Tibial nerve (tissue), 4 donors: ENCODE results near the gene HSH2D. TPM values are rescaled to one million over a fixed set of nuclear protein-coding genes. Genes with fewer than 3 reads are reported as not detected.
"Not testable (repeated sequence)": the region's sequence is repeated elsewhere in the genome, so short reads cannot be mapped to it uniquely, and the experiment has no call there.

ENCODE experiments used
- DNase-seq, 2 donors: peaks; one replicate each; pipeline ENCODE4 v3.0.0-alpha.2; 2019; ENCODE audit warnings: low spot score in 2 of 2
- H3K27ac ChIP-seq, 4 donors: fragments of 200-600 bp; sonication (generic) in 3 of 4; one replicate each; pipeline ENCODE4 v1.5.1; 2017 to 2019; ENCODE audit warnings: mild to moderate bottlenecking in 1 of 4
- H3K27me3 ChIP-seq, 2 donors: fragments of 200-600 bp; sonication (generic) in 1 of 2; one replicate each; pipeline versions ENCODE4 v1.5.1 to v1.6.0; 2017 to 2019
- H3K36me3 ChIP-seq, 3 donors: fragments of 200-600 bp; sonication (generic); one replicate each; pipeline ENCODE4 v1.5.1; 2018 to 2019
- H3K4me1 ChIP-seq, 4 donors: fragments of 200-600 bp; sonication (generic) in 3 of 4; one replicate each; pipeline ENCODE4 v1.5.1; 2017 to 2019
- H3K4me3 ChIP-seq, 4 donors: fragments of 200-600 bp; sonication (generic) in 3 of 4; one replicate each; pipeline ENCODE4 v1.5.1; 2017 to 2019; ENCODE audit warnings: mild to moderate bottlenecking in 1 of 4, moderate library complexity in 1 of 4
- H3K9me3 ChIP-seq, 4 donors: fragments of 200-600 bp; sonication (generic) in 3 of 4; one replicate each; pipeline ENCODE4 v1.5.1; 2017 to 2019
- EP300 ChIP-seq, 2 donors: sonication (generic); formaldehyde crosslinking; IDR thresholded peaks; one replicate each; pipeline ENCODE4 v1.6.1; 2017; ENCODE audit warnings: antibody characterized with exemption in 2 of 2, mild to moderate bottlenecking in 1 of 2
- POLR2A ChIP-seq, 2 donors: fragments of 450-650 bp; IDR thresholded peaks; one replicate each; pipeline ENCODE4 v1.6.1; 2017; ENCODE audit warnings: antibody characterized with exemption in 2 of 2, mild to moderate bottlenecking in 2 of 2, moderate library complexity in 2 of 2
- WGBS, 2 donors: methylation state at CpG; one replicate each; pipeline ENCODE4 v1.1.5; 2018; 5-methylcytosine and 5-hydroxymethylcytosine counted together
- total RNA-seq, 4 donors: library from RNA; depleted of rRNA; stranded (reverse); fragments of >200 nt; gene quantifications; one replicate each; pipeline ENCODE4 v1.1.0, GENCODE V29; 2016
- TF ChIP-seq, protein P1 (sequence below), 5 experiments: fragments of 200-600 bp in 3 of 5; fragments of 450-650 bp in 2 of 5; sonication (generic) in 3 of 5; IDR thresholded peaks; one replicate each; pipeline ENCODE4 v1.5.1; 2016 to 2019; ENCODE audit warnings: antibody characterized with exemption in 5 of 5, mild to moderate bottlenecking in 3 of 5, moderate library complexity in 2 of 5

HSH2D gene
- total RNA-seq, 4 donors from 2014 or later: 0.22 TPM; not detected in 3

DNA sequence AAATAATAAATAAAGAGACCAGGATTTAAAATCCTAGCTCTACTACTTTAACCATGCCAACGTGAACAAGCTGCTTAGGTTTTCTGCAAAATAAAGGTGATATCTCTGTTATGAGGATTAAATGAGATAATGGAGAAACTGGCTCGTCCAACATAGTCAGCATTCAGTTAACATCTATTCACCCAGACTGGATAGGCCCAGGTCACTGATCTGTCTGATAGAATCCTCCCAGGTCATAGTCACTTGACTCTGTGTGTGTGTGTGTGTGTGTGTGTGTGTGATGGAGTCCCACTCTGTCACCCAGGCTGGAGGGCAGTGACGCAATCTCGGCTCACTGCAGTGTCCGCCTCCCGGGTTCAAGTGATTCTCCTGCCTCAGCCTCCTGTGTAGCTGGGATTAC, 44.7 kb upstream of the HSH2D start:
- no peak for DNase-seq
- no peak overlapping the region for H3K4me3 ChIP-seq
- H3K27me3 ChIP-seq: no peaks in the 10 kb centered on the region
- no peak for TF ChIP-seq EP300 (IDR thresholded peaks at IDR 0.05)
- TF ChIP-seq POLR2A (IDR thresholded peaks at IDR 0.05): no peak
- TF ChIP-seq, protein P1, sequence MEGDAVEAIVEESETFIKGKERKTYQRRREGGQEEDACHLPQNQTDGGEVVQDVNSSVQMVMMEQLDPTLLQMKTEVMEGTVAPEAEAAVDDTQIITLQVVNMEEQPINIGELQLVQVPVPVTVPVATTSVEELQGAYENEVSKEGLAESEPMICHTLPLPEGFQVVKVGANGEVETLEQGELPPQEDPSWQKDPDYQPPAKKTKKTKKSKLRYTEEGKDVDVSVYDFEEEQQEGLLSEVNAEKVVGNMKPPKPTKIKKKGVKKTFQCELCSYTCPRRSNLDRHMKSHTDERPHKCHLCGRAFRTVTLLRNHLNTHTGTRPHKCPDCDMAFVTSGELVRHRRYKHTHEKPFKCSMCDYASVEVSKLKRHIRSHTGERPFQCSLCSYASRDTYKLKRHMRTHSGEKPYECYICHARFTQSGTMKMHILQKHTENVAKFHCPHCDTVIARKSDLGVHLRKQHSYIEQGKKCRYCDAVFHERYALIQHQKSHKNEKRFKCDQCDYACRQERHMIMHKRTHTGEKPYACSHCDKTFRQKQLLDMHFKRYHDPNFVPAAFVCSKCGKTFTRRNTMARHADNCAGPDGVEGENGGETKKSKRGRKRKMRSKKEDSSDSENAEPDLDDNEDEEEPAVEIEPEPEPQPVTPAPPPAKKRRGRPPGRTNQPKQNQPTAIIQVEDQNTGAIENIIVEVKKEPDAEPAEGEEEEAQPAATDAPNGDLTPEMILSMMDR (IDR thresholded peaks at IDR 0.05): no peak
- WGBS, 2 donors: 91 to 92% methylated on average over 6 of the region's 6 CpGs
- H3K9me3 ChIP-seq: no peaks in the 10 kb centered on the region
- peaks cover 0 to 98% (median 26%) of the 10 kb centered on the region in 3 donors for H3K36me3 ChIP-seq
- peak overlapping the region in 1 of 4 donors; percentile 64 for H3K27ac ChIP-seq
- H3K4me1 ChIP-seq: peaks cover 0 to 30% (median 12%) of the 10 kb centered on the region in 4 donors

DNA sequence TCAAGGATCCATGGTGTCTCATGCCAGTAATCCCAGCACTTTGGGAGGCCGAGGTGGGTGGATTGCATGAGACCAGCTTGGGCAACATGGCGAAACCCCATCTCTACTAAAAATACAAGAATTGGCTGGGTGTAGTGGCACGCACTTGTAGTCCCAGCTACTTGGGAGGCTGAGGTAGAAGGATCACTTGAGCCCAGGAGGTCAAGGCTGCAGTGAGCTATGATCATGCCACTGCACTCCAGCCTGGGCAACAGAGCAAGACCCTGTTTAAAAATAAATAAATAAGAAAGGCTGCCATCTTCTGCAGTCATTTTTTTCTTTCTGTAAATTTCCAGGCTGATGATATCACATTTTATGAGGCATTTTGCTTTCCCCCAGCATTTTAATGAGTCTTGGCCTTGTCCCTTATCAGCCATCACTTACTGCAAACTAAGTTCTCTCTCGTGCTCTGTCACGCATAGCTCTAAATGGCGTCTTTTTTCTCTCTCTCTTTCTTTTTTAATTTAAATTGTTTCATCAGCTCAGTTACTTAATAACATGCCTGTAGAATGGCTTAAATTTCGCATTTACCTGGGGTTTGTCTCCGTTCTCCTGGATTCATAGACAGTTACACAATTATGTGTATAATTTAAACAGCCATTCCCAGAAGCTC, 44.0 kb upstream of the HSH2D start:
- not testable (repeated sequence) for H3K4me3 ChIP-seq, H3K27me3 ChIP-seq, DNase-seq, H3K27ac ChIP-seq, H3K9me3 ChIP-seq
- H3K36me3 ChIP-seq: peaks cover 0 to 97% (median 20%) of the 10 kb centered on the region in 3 donors
- 89 to 91% methylated on average over 8 of the region's 8 CpGs for WGBS, 2 donors
- peaks cover 0 to 25% (median 10%) of the 10 kb centered on the region in 4 donors for H3K4me1 ChIP-seq

DNA sequence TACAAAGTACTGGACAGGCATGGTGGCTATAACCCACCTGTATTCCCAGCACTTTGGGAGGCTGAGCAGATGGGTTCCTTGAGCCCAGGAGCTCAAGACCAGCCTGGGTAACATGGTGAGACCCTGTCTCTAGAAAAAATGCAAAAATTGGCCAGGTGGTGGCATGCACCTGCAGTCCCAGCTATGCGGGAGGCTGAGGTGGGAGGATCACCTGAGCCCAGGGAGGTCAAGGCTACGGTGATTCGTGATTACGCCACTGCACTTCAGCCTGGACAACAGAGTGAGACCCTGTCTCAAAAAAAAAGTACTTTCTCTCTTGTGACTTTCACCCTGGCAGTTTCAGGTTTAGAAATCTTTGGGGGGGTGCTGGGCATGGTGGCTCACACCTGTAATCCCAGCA, 43.0 kb upstream of the HSH2D start:
- H3K36me3 ChIP-seq: peaks cover 0 to 90% (median 19%) of the 10 kb centered on the region in 3 donors
- WGBS, 2 donors: 86 to 98% methylated on average over 4 of the region's 4 CpGs

DNA sequence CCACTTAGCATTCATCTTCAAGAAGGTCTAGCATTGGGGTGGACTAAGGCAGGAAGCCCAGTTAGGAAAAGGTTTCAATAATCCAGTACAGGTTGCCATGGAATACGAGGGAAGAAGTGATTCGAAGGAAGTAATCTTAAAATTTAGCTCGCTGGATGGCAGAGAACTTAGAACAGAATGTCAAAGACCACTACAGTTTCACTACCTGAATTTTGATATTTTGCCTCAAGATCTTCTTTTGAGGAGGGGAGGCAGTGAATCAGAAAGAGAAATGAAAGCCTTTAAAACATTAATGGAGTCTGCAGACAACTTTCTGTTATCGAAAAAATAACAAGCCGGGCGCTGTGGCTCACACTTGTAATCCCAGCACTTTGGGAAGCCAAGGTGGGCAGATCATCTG, 38.8 kb upstream of the HSH2D start:
- Histone ChIP-seq H3K4me1 (peaks cover 0 to 3% (median 0%) of the 10 kb centered on the region in 4 donors), H3K9me3 (no peaks in the 10 kb centered on the region), H3K36me3 (peaks cover 0 to 51% (median 10%) of the 10 kb centered on the region in 3 donors), H3K27ac (peak overlapping the region in 2 of 4 donors; percentile 21 to 26), H3K4me3 (no peak overlapping the region), H3K27me3 (no peaks in the 10 kb centered on the region)
- TF ChIP-seq EP300 (IDR thresholded peaks at IDR 0.05): no peak
- WGBS, 2 donors: 90% methylated on average over 6 of the region's 6 CpGs
- no peak for DNase-seq

More for the DNA sequence above, 43.0 kb upstream of the HSH2D start:
- TF ChIP-seq, protein P1 (IDR thresholded peaks at IDR 0.05): no peak
- no peak for TF ChIP-seq POLR2A (IDR thresholded peaks at IDR 0.05)
- H3K4me3 ChIP-seq: no peak overlapping the region
- no peak for DNase-seq
- H3K9me3 ChIP-seq: no peaks in the 10 kb centered on the region
- peak overlapping the region in 1 of 4 donors; percentile 46 for H3K27ac ChIP-seq
- peaks cover 0 to 14% (median 3%) of the 10 kb centered on the region in 4 donors for H3K4me1 ChIP-seq
- no peaks in the 10 kb centered on the region for H3K27me3 ChIP-seq

DNA sequence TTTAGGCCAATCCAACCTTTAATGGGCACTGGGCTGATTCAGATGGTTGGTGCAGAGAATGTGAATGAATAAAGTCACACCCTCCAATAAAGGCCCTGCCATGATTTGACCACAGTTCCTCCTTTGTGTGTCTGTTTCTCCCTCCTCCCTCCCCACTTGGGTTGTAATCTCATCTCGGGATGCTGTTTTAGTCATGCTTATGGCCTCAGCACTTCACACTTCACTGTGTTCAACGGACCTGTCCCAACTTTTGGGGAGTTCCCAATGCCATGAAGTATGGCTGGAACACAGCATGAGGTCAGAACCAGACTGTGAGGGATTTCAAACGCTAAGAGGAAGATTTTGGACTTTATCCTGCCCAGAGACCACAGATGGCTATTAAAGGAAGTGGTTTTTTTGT, 37.4 kb upstream of the HSH2D start:
- DNase-seq: no peak
- Histone ChIP-seq H3K27me3 (no peaks in the 10 kb centered on the region), H3K4me3 (no peak overlapping the region), H3K4me1 (peaks cover 0 to 10% (median 4%) of the 10 kb centered on the region in 4 donors), H3K9me3 (no peaks in the 10 kb centered on the region), H3K27ac (peak overlapping the region in 2 of 4 donors; percentile 18 to 58), H3K36me3 (peaks cover 0 to 37% (median 10%) of the 10 kb centered on the region in 3 donors)
- WGBS, 2 donors: 3 to 6% methylated on average over 3 of the region's 3 CpGs
- TF ChIP-seq EP300 (IDR thresholded peaks at IDR 0.05) (no peak), POLR2A (IDR thresholded peaks at IDR 0.05) (no peak)
- TF ChIP-seq, protein P1 (IDR thresholded peaks at IDR 0.05): no peak

DNA sequence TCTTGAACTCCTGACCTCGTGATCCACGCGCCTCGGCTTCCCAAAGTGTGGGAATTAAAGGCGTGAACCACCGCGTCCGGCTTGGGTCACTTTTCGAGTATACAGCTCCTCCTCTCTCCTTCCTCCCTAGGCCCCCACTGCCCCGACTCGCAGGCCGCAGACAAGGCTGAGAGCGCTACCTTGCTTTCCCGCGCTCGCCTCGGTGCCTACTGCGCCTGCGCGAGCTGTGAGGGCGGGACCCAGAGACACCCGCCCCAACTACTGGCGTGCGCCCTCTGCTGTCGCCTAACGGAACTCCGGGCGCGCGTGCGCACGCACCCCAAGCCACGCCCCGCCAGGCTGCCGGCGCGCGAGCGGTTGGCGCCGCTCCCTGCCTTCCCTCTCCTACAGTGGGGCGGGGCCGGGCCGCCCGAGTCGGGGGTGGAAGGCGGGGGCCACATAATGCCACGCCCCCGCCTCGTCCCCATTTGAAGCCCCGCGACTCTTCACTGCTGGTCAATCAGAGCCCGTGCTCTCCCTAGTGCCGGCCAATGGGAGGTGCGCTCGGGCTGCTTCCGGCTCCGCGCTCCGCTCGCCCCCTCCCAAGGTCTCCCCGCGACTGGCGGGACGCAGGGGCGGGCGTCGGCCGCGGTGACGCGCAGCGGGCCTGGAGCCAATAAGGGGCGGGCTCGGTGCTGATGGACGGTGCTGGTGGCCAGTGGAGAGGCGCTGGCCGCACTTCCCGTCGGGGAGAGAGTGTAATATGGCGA, 32.2 kb upstream of the HSH2D start, which contains the start of gene RAB8A:
RAB8A (plus strand) TSS at position 730 of the 749 bp plus-strand sequence; CDS start at position 743, 13 bp downstream.
- WGBS, 2 donors: 1 to 3% methylated on average over 16 to 55 of the region's 81 CpGs

More for the DNA sequence above, 32.2 kb upstream of the HSH2D start, which contains the start of gene RAB8A:
- H3K27ac ChIP-seq: peak within 1 kb of the TSS; percentile 89 to 97 (median 95)
- no peak for TF ChIP-seq POLR2A (IDR thresholded peaks at IDR 0.05)
- TF ChIP-seq EP300 (IDR thresholded peaks at IDR 0.05): peak; percentile 56 to 89
- TF ChIP-seq, protein P1 (IDR thresholded peaks at IDR 0.05): peak; percentile 92 to 100 (median 99)
- H3K4me3 ChIP-seq: peak within 1 kb of the TSS; percentile 64 to 94 (median 88)
- peaks cover 0 to 51% (median 38%) of the 10 kb centered on the region in 4 donors for H3K4me1 ChIP-seq
- H3K27me3 ChIP-seq: no peaks in the 10 kb centered on the region
- DNase-seq: peak; percentile 98
- H3K9me3 ChIP-seq: no peaks in the 10 kb centered on the region
- peaks cover 0 to 4% (median 0%) of the 10 kb centered on the region in 3 donors for H3K36me3 ChIP-seq
